CD4-positive, alpha-beta T cell treated with Interleukin-6 for 4 hours (primary cell): ENCODE data around the gene TASP1.
"Not testable (repeated sequence)": the region's sequence is repeated elsewhere in the genome, so short reads cannot be mapped to it uniquely, and the experiment has no call there.

Experiments used
- DNase-seq: peaks from one replicate; pipeline ENCODE4 v3.0.0-alpha.2; 2020; ENCODE audit warnings: mixed read lengths

The TASP1 gene

GRCh38 chr20:13638496-13639149 is at the start of gene TASP1:
TASP1 (minus strand) TSS chr20:13638932; CDS start chr20:13630078, 8,854 bp downstream.
- DNase-seq, result peak; percentile 98

DNA sequence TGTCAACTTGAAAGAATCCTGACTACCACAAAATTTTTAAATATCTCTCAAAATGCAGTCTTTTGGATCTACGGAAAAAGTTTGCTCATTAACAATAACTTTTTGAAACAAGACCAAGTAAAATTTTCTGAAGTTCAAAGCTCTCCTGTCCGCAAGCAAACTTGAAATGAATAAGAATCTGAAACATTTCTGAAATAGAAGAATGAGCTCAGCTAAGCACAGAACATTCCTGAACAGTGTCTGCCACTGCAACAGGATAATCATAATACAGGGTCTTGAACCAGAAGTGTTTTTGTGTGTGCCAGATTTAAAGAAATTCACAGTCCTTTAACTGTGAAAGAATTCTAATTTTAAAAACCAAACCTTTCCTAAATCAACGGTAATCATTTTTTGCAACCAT is 49.1 kb upstream of the TASP1 start:
- DNase-seq, result no peak

DNA sequence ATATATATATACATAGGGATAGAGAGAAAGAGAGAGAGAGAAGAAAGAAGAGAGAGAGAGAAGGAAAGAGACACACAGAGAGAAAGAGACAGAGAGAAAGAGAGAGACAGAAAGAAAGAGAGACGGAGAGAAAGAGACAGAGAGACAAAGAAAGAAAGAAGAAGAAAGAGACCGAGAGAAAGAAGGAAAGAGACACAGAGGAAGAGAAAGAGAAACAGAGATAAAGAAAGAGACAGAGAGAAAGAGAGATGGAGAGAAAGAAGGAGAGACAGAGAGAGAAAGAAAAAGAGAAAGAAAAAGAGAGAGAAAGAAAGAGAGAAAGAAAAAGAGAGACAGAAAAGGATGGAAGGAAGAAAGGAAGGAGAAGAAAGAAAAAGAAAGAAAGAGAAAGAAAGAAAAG is 46.9 kb upstream of the TASP1 start:
- DNase-seq, result no peak

GRCh38 chr20:13684566-13685222 is 46.0 kb upstream of the TASP1 start:
- no peak for DNase-seq

GRCh38 chr20:13683833-13684232 is 45.1 kb upstream of the TASP1 start:
- no peak for DNase-seq

GRCh38 chr20:13681248-13682125 is 42.8 kb upstream of the TASP1 start:
- no peak for DNase-seq

DNA sequence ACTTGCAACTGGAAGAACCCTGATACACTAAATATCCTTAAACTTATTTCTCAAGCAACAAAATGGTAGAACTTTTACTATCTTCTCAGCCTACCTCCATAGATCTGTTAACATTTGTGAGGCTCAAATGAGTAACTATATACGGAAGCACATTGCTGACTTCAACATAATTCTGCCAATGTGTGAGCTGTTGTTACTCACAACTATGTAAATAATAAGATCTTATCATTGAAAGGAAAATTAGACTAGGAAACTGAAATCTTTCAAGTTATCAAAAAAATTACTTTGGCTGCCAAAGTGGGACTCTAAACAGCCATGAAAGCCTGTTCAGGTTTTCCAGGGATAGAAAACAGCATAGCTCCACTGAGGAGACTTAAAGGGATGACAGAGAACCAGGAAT is 40.2 kb upstream of the TASP1 start:
- DNase-seq, result no peak

DNA sequence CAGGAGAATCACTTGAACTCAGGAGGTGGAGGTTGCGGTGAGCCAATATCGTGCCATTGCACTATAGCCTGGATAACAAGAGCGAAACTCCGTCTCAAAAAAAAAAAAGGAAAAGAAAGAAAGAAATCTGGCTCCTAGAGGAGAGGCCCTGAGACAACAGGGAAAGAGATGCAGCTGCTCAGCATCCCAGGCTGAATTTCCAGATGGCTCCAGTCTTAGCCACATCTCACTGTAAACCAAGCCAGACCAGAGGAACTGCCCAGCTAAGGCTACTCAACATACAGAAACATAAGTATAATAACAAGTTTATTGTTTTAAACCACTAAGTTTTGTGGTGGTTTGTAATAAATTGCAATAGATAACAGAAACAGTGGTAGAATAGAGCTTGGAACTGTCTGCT is 38.5 kb upstream of the TASP1 start:
- DNase-seq, result no peak

- no peak for DNase-seq
Measured at GRCh38 chr20:13676682-13677081, 38.0 kb upstream of the TASP1 start.

DNA sequence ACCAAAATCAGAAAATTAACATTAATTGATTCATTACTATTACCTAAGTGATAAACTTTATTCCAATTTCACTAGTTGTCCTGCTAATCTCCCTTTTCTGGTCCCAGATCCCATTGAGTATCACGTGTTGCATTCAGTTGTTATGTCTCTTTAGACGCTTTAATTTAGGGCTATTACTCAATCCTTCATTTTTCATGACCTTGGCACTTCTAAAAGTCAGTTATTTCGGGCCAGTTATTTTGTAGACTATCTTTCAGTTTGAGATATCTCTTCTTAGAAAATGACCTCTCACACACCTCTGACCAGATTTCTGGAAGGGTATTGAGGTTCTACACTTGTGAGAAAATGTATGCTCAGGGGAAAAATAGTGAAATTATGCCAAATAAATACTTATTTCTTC is 34.0 kb upstream of the TASP1 start:
- DNase-seq, result no peak

- no peak for DNase-seq
Measured at GRCh38 chr20:13671916-13672378, 33.2 kb upstream of the TASP1 start.

DNA sequence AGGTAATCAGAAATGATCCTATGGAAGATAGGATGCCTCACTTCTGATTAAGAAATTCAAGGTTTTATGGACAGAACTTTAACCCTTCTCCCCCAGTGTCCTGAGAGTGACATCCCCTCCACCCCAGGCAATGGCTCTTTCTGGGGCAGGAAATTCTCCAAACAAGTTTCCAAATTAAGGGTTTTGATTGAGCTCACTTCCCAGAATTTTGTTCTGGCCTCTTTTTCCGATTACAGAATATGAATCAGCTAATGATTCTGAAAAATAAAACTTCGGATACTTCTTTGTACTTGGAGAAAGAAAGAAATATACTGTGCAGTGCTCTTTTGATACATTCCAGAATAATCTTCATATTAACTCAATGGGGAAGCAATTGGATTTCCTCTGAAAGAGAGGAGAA is 32.8 kb upstream of the TASP1 start:
- DNase-seq, result no peak

DNA sequence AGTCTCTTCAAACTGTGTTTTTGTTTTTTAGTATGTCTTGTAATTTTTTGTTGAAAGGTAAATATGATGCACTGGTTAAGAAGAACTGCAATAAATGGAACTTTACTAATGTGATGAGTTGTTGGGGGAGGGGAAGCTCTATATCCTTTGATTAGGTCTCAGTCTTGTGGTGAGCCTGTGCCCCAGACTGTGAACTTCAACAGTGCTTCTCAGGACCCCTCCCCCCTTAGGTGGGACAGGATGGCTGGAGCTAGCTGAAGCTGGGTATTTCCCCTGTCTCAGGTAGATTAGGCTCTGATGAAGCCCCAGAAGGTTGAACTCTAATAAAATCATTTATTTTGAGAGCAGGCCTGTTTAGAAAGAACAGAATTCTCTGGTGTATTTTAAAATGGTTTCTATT is 31.4 kb upstream of the TASP1 start:
- DNase-seq, result no peak

DNA sequence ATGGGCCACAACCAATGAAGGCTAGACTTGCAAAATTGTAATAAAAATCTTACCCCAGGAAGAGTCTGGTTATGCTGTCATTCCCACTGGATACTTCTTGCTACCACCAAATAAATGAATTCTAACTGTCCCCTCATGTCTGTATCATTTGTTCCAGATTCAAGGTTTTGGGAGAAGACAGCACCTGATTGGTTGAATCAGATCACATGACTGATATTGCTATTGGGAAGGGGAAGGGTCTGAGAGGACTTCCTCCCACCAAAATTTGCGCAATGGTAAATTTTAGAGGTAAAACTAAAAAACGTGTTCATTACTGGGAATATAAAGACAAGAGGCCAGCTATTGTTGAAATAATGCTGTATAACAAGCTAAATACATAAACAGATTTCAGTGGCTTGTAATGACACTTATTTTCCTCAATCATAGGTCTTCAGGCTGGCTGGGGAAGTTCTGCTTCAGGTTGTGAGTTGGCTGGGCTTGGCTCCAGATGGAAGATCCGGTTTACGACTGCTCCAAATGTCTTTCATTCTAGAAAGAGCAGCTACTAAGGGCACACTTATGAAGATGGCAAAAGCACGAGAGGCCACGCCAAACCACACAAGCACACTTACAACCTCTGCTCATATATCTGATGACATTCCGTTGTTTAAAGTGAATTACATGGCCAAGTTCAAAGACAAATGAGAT is 27.1 kb upstream of the TASP1 start:
- DNase-seq, result no peak

- no peak for DNase-seq
Measured at GRCh38 chr20:13661070-13661685, 22.4 kb upstream of the TASP1 start.

GRCh38 chr20:13659288-13659687 is 20.6 kb upstream of the TASP1 start:
- no peak for DNase-seq

- DNase-seq, result not testable (repeated sequence)
Measured at GRCh38 chr20:13658060-13658459, 19.3 kb upstream of the TASP1 start.

DNA sequence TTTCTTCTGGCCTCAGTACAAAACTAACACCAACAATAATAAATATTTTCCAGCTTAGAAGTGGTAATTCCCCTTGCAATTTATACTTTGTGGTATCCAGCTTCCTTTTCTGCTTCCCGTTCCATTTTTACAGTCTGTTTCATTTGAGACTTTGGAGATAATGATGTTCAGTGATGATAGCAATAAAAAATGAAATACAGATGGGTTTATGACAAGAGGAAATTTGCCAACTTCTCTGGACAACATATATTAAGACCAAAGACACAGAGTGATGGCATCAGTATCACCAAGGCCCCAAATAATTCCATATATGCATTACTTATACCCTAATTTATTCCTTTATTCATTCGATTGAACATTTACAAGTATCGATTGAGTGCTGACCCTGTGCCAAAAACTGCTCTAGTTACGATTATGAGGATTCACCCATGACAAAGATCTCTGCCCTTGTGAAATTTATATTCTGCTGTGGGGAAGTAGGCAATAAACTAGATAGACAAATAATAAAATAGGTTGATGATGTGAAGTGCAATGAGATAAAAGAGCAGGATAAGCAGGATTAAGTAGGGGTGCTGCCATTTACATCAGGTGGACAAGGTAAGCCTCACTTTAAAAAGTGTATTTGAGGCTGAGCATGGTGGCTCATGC is 18.1 kb upstream of the TASP1 start:
- no peak for DNase-seq

DNA sequence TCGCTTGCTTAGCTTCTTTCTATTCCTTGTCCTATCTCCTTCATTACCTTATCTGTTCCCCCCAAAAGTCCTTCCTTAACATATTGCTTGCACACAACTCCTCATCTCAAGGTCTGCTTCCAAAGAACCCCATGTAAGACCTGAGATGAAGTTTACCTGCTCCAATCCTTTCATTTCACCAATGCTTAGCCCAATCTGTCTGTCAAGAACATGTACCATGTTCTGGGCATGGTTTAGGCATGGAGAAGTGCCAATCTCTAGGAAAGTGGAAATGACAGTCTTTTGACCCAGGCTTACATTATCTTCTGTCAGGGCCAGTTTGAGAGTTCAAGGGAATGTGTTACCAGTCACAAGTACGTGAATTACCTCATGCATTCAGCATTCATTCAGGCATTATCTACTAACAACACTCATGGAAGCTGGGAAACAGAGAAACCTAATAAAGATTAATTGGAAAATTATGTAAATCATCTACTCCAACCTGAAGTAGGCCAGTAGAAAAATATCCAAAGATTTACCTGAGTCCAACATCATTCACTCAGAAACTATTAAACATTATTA is 15.8 kb upstream of the TASP1 start:
- DNase-seq, result no peak

DNA sequence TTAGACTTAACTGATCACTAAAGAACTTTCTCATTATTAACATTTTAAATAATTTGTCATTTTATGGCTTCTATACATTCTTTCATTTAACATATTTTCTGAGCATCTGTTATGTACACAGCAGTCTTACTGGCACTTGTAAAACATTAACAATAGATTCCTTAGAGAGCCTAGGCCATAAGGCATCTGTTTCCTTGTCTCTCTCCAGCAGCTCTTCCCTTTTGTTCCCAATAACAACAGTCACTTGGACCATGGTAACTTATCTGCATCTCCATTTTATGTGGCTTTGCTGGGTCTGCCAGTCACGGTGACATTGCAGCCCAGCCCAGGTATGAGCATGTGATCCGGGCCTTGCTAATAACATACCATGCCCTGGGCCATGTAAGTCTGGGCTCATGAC is 11.7 kb upstream of the TASP1 start:
- no peak for DNase-seq

- DNase-seq, result no peak
Measured at GRCh38 chr20:13648291-13649228, 9.8 kb upstream of the TASP1 start.
